ENCODE results near the gene SPC24.
"Not testable (repeated sequence)": the region's sequence is repeated elsewhere in the genome, so short reads cannot be mapped to it uniquely, and the experiment has no call there.

SPC24 gene

GRCh38 chr19:11100049-11100448 lies 55.5 kb downstream of the SPC24 start:
- TF ChIP-seq CTCF (conservative IDR thresholded peaks at IDR 0.05; ENCODE audit: control insufficient read depth, insufficient read depth, low read depth, low read length), result no peak
- no peak overlapping the region for H3K4me3 ChIP-seq (ENCODE audit: control insufficient read depth, low read depth, low read length)
- DNase-seq (ENCODE audit: low read depth), result no peak

- no peak for TF ChIP-seq CTCF (conservative IDR thresholded peaks at IDR 0.05; ENCODE audit: control insufficient read depth, insufficient read depth, low read depth, low read length)
- no peak overlapping the region for H3K4me3 ChIP-seq (ENCODE audit: control insufficient read depth, low read depth, low read length)
- no peak for DNase-seq (ENCODE audit: low read depth)
Measured at GRCh38 chr19:11098861-11099260, 56.7 kb downstream of the SPC24 start.

GRCh38 chr19:11098327-11098726 lies 57.3 kb downstream of the SPC24 start:
- no peak for DNase-seq (ENCODE audit: low read depth)
- TF ChIP-seq CTCF (conservative IDR thresholded peaks at IDR 0.05; ENCODE audit: control insufficient read depth, insufficient read depth, low read depth, low read length), result no peak
- no peak overlapping the region for H3K4me3 ChIP-seq (ENCODE audit: control insufficient read depth, low read depth, low read length)

GRCh38 chr19:11097367-11097766 lies 58.2 kb downstream of the SPC24 start:
- DNase-seq (ENCODE audit: low read depth); H3K4me3 ChIP-seq (ENCODE audit: control insufficient read depth, low read depth, low read length): not testable (repeated sequence)

GRCh38 chr19:11096210-11096841 lies 59.3 kb downstream of the SPC24 start:
- DNase-seq (ENCODE audit: low read depth), result peak; percentile 71
- no peak for TF ChIP-seq CTCF (conservative IDR thresholded peaks at IDR 0.05; ENCODE audit: control insufficient read depth, insufficient read depth, low read depth, low read length)
- H3K4me3 ChIP-seq (ENCODE audit: control insufficient read depth, low read depth, low read length), result no peak overlapping the region
